ENCODE measurements around the gene ADGRD1.
"Not testable (repeated sequence)": the region's sequence is repeated elsewhere in the genome, so short reads cannot be mapped to it uniquely, and the experiment has no call there.

The ADGRD1 gene

DNA sequence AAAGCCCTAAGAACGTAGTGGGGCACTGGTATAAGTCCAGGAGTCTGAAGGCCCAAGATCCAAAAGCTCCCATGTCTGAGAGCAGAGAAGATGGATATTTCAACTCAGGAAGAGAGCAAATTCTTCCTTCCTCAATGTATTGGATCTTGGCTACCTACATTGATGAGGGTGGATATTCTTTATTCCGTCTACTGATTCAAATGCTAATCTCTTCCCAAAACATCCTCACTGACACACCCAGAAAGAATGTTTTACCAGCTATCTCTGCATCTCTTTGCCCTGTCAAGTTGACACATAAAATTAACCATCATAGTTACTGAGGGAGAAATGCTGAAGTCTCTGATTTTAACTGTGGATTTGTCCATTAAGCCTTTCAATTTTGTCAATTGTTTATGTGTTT lies 16.6 kb upstream of the ADGRD1 start:
- DNase-seq = no peak

DNA sequence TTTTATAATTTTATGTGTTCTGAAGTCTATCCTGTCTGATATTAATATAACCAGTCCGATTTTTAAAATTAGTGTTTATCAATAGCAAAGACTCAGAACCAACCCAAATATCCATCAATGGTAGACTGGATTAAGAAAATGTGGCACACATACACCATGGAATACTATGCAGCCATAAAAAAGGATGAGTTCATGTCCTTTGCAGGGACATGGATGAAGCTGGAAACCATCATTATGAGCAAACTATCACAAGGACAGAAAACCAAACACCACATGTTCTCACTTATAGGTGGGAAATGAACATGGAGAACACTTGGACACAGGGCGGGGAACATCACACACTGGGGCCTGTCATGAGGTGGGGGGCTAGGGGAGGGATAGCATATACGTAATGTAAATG lies 16.2 kb upstream of the ADGRD1 start:
- not testable (repeated sequence) for DNase-seq

- DNase-seq = no peak
These were observed 15.5 kb upstream of the ADGRD1 start for GRCh38 chr12:130938186-130938585.

- DNase-seq = no peak
These were observed 8.8 kb upstream of the ADGRD1 start for GRCh38 chr12:130944878-130945277.

GRCh38 chr12:130945786-130946492 lies 7.8 kb upstream of the ADGRD1 start:
- no peak for DNase-seq

GRCh38 chr12:130947028-130947613 lies 6.6 kb upstream of the ADGRD1 start:
- no peak for DNase-seq

GRCh38 chr12:130948136-130948535 lies 5.6 kb upstream of the ADGRD1 start:
- no peak for DNase-seq

DNA sequence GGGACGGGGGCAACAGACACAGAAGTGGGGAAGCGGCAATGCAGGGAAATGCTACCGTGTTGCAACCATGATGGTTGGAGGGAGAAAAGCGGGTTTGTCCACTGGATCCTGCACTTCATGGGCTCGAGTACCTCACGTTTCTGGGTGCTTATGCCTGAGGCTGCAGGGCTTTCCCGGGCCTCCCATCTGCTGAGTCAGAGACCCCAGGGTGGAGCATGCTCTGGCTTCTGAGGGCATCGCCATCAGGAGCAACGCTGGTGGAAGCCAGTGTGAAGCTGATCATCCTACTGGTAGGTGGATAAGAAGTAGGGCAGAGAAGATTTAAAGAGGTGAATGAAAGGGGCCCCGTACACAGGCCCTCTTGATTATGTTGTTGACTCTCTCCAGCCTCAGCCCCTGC lies 5.0 kb upstream of the ADGRD1 start:
- DNase-seq = no peak

- DNase-seq = no peak
These were observed 3.9 kb upstream of the ADGRD1 start for GRCh38 chr12:130949806-130950205.

DNA sequence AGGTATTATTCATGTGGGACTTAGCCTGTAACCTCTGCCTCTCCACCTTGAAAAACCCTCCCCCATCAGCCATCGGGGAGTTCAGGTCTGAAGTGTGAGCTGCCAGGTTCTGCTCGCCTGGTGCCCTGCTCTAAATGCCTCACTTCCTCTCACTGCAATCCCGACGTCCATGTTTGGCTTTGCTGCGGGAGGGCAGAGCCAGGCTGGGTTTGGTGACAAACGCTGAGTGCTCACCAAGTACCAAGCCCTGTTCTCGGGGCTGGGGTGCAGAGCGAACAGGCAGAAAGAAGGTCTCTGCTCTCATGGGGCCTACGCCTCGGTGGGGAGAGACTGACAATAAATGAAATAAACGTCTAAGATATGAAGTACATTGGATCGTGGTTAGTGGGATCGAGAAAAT lies 2.1 kb upstream of the ADGRD1 start:
- no peak for DNase-seq

DNA sequence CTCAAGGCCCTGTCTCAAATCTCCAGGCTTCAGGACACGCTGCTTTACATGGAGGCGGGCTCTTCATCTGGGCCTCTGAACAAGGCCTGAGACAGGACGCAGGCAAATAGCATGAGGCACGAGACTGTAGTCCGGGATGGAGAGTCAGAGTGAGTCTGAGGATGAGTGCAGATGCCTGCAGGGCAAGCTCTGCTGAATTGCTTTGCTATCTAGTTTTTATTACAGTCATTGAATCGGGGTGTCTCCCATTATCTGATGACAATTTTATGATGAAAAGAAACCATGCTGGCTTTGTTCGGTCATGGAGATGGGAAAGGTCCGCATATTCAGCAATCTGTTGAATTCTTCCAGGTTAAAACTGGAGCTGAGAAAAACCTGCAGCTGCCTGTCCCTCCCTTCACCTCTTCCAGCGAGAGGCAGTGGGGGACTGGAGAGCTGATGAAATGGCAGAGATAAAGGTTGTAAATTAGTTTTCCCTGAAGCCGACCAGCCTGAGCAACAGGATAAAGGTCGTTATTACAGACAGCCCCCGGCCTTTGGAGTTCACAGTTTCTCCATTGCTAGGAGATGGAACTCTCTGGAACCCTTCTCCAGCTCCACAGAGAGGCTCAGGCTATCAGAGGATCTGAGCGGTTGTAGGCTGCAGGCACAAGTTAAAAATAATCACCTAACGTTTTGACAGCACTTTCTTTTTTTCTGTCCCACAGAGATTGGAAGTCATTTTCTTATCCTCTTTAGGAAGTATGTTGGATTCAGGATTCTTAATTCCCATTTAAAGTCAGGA lies 1.3 kb upstream of the ADGRD1 start:
- DNase-seq = no peak

- no peak for DNase-seq
These were observed 781 bp downstream of the ADGRD1 start for GRCh38 chr12:130954544-130954831.

DNA sequence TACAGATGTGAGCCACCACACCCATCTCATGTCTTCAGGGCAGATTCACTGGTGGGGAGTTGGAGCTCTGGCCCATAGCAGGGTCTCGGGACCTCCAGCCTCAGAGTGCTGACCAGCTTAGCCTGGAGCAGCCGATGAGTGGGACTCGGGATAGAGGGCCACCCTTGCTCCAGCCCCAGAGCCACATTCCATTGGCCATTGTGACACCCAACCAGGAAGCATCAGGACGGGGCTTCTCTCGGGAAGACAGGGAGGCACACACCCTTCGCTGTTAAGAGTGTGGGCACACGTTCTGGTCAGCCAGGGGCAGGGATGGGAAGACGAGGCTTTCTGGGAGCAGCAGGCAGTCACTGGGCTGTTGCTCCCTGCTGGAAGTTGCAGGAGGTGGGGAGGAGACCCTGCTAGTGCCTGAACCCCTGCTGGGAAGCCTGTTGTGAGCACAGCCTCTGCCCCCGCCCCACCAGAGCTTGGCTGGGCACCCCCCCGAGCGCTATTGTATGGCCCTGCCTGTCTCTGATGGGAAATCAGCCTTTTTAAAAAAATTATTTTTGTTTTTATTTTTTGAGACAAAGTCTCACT lies 1.6 kb downstream of the ADGRD1 start:
- no peak for DNase-seq

DNA sequence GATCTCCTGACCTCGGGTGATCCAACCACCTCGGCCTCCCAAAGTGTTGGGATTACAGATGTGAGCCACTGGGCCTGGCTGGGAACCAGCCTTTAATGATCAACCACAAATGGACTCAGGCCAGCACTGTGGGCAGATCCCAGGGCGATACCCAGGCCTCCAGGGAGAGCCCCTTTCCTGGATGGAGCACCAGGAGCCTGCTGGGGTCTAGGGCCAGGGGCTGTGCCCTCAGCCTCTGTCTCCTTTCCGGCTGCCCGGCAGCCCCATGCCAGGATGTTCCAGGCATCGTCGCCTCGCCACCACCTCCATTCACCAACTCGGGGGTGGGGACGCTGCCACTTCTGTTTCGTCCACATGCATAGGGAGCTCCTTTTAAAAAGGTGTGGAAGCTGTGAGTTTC lies 2.3 kb downstream of the ADGRD1 start:
- DNase-seq = no peak

DNA sequence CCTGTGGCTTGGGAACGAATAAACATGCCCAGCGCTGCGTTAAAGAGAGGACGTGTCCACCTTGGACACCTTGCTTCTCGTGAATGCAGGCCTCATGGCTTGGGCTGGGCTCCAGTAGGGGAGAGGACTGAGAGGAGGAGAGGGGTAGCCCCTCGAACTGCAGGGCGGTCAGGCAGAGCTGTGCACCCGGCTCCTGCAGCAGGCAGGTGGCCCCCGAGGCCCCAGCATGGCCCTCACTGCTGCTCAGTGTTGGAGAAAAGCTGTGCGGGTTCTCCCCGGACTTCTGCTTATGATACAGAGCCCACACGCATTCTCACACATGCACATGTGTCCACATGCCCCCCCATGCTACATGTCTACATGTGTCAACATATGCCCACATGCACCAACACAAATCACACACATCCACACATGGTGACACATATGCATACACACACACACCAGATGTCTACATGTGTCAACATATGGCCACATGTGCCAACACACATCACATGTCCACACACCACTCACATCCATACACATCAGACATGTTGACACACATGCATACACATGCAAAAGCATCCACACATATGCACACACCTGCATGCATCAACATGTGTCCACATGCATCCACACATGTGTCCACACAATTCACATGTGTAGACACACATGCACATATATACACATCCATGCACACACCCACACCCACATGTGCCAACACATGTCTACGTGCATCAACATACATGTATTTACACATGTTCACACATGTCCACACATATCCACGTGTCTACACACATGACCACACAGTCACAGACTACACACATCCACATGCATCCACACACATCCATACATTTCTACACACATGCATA lies 3.0 kb downstream of the ADGRD1 start:
- DNase-seq = no peak

GRCh38 chr12:130957304-130957621 lies 3.6 kb downstream of the ADGRD1 start:
- DNase-seq = no peak

GRCh38 chr12:130958557-130959140 lies 4.9 kb downstream of the ADGRD1 start:
- no peak for DNase-seq

DNA sequence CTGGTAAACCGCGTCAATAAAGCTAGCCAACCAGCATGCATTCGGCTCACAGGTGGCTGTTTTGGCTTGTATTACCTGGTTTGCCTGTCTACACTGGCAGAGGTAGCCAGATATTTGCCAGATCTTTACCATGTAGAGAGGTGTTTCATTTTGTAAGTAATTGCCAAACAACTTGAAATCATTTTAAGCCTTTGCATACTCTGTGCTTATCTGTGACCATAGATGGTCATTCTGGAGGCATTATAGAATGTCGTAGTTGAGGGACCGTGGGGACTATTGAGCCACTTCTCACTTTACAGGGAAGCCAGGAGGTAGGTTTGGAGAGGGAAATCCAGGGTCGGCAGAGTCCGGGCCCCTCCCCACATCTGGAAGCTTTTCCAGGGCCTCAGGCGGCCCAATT lies 5.9 kb downstream of the ADGRD1 start:
- DNase-seq = no peak

- no peak for DNase-seq
These were observed 6.4 kb downstream of the ADGRD1 start for GRCh38 chr12:130960058-130960457.

DNA sequence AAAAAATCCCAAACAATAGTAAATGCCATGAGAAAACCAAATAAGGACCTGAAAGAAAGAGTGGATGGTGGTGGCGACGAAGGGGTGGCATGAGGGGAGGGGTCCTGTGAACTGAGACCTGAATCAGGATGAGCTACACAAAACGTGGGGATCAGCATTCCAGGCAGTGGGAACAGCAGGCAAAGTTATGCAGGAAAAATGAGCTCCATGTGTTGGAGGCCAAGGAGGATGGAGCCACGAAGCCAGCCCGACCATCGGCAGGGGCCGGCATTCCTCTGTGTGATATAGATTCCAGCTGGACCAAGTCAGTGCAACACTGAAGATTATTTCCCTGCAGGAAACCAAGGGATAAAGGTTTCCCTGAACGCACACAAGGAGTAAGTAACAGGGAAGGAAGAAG lies 7.1 kb downstream of the ADGRD1 start:
- DNase-seq = no peak

DNA sequence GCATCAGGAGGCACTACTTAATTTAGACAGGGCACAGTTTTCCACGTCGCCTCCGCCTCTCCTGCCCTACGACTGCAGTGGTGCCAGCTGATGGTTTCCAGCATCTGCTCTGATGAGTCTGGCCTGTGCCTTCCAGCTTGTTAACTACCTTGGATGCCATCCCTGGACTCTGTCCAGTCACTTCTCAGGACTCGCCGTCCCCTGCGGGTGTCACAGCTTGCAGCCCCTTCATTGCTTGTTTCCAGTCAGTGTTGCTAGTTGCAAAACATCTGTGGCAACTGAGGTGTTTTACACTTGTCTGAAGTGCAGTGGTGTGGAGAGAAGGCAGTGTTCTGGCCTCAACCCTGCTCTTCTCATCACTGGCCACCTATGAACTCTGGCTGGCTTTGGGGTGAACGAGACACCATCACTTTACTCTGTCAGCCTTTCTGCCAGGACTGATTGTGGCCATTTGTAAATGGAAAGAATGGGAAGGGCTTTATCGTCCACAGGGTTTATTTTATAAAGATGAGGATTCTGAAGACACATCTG lies 8.3 kb downstream of the ADGRD1 start:
- DNase-seq = no peak

DNA sequence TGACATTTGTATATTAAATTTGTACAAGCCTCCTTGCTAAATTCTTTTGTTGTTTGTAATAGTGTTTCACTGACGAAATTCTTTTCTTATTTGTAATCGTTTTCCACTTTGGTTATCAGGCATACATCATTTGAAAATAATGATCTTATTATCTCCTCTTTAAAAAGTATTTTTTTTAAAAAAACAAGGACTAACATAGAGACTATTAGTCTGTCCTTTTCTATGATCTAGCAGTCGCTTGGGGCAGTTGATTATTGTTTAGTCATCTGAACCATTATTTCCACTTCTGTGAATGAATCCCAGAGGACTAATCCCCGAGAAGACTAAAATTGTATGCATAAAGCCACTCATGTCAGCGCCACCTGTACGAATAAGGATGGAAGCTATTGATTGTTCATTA lies 11.5 kb downstream of the ADGRD1 start:
- no peak for DNase-seq
